GM19467 (cell line): ENCODE data around the gene MAP3K21.

ENCODE experiments used
- ATAC-seq: cut with Tn5 transposase; IDR thresholded peaks from one replicate; pipeline ENCODE4 v1.9.1; 2021; ENCODE audit warnings: mild to moderate bottlenecking, moderate library complexity; ENCODE audit not compliant: unreplicated experiment

The MAP3K21 gene

GRCh38 chr1:233323718-233324117 is 3.8 kb upstream of the MAP3K21 start:
- no peak for ATAC-seq

GRCh38 chr1:233326319-233326718 is 1.2 kb upstream of the MAP3K21 start:
- ATAC-seq = no peak

GRCh38 chr1:233326811-233327650 is 493 bp upstream of the MAP3K21 start:
- peak; percentile 95 for ATAC-seq

GRCh38 chr1:233328142-233328921 is 808 bp downstream of the MAP3K21 start:
- ATAC-seq = peak; percentile 24

- no peak for ATAC-seq
Observed at GRCh38 chr1:233331676-233332519, 4.4 kb downstream of the MAP3K21 start.

- ATAC-seq = no peak
Observed at GRCh38 chr1:233333086-233333485, 5.6 kb downstream of the MAP3K21 start.

- no peak for ATAC-seq
Observed at GRCh38 chr1:233334092-233334491, 6.6 kb downstream of the MAP3K21 start.

GRCh38 chr1:233336554-233337456 is 9.3 kb downstream of the MAP3K21 start:
- ATAC-seq = no peak

GRCh38 chr1:233337505-233337904 is 10.0 kb downstream of the MAP3K21 start:
- no peak for ATAC-seq

GRCh38 chr1:233338102-233338501 is 10.6 kb downstream of the MAP3K21 start:
- no peak for ATAC-seq

- no peak for ATAC-seq
Observed at GRCh38 chr1:233340031-233340555, 12.6 kb downstream of the MAP3K21 start.

- no peak for ATAC-seq
Observed at GRCh38 chr1:233340966-233341516, 13.5 kb downstream of the MAP3K21 start.

- no peak for ATAC-seq
Observed at GRCh38 chr1:233342086-233342485, 14.6 kb downstream of the MAP3K21 start.

- no peak for ATAC-seq
Observed at GRCh38 chr1:233343262-233343661, 15.7 kb downstream of the MAP3K21 start.

- no peak for ATAC-seq
Observed at GRCh38 chr1:233347338-233347737, 19.8 kb downstream of the MAP3K21 start.

GRCh38 chr1:233349137-233349536 is 21.6 kb downstream of the MAP3K21 start:
- ATAC-seq = no peak

GRCh38 chr1:233354983-233355382 is 27.5 kb downstream of the MAP3K21 start:
- no peak for ATAC-seq

- ATAC-seq = no peak
Observed at GRCh38 chr1:233355841-233356704, 28.5 kb downstream of the MAP3K21 start.

- no peak for ATAC-seq
Observed at GRCh38 chr1:233356705-233356987, 29.1 kb downstream of the MAP3K21 start.
